Breast epithelium (tissue), 3 donors: ENCODE measurements around the gene WDR72.

Source experiments
- CTCF ChIP-seq, 3 donors: fragments of 450-650 bp; IDR thresholded peaks; one replicate each; pipeline ENCODE4 v1.5.1; 2016 to 2017; ENCODE audit warnings: antibody characterized with exemption in 3 of 3, mild to moderate bottlenecking in 3 of 3, moderate library complexity in 3 of 3
- POLR2AphosphoS5 ChIP-seq, 3 donors: sonication (generic); formaldehyde crosslinking; IDR thresholded peaks; one replicate each; pipeline ENCODE4 v1.6.1; 2017; ENCODE audit warnings: antibody characterized with exemption in 3 of 3

GRCh38 chr15:53671545-53671944 is 87.9 kb downstream of the WDR72 start:
- TF ChIP-seq CTCF (IDR thresholded peaks at IDR 0.05), result no peak
- TF ChIP-seq POLR2AphosphoS5 (IDR thresholded peaks at IDR 0.05), result no peak
